CD1c-positive myeloid dendritic cell (primary cell): ENCODE data around the gene TUBB8B.
"Not testable (repeated sequence)": the region's sequence is repeated elsewhere in the genome, so short reads cannot be mapped to it uniquely, and the experiment has no call there.

Source experiments
- DNase-seq: peaks from one replicate; pipeline ENCODE4 v3.0.0-alpha.2; 2016; ENCODE audit errors: extremely low spot score

Gene TUBB8B

DNA sequence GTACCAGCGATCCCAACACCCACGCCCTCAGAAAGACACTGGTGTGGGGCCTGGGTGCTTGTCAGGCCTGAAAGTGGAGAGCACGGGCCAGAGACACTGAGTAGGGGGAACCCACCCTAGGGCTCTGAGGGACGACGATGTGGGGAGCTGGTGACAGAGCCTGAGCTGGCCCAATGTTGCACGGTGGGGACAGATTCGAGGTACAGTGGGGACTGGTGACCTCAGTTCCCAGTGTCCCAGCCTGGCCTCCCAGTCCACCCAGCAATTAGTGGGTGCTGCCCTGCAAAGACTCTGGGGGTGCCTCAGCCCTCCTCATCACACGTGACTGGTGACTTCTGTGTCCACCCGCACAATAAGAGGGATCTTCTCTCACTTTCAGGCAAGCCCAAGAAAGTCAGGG lies 36.6 kb downstream of the TUBB8B start:
- DNase-seq = not testable (repeated sequence)

DNA sequence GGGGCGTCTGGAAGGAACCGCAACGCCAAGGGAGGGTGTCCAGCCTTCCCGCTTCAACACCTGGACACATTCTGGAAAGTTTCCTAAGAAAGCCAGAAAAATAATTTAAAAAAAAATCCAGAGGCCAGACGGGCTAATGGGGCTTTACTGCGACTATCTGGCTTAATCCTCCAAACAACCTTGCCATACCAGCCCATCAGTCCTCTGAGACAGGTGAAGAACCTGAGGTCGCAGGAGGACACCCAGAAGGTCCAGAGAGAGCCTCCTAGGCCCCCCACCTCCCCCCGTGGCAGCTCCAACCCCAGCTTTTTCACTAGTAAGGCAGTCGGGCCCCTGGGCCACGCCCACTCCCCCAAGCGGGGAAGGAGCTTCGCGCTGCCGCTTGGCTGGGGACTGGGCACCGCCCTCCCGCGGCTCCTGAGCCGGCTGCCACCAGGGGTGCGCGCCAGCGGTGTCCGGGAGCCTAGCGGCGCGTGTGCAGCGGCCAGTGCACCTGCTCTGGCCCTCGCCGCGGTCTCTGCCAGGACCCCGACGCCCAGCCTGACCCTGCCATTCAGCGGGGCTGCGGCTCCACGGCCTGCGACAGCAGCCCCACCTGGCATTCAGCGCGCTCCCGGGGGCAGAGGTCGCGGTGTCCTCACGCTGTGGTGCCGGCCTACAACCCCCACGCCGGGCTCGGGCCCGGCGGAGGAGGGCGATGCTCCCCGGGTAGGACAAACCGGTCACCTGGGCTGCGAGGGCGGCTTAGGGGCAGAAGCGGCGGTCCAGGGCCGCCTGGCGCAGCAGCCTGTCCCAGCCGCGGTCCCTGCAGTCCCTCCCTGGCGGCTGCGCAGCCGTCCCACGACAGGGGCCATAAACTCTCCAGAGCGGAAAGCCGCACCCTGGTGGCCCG lies 37.8 kb downstream of the TUBB8B start:
- not testable (repeated sequence) for DNase-seq

DNA sequence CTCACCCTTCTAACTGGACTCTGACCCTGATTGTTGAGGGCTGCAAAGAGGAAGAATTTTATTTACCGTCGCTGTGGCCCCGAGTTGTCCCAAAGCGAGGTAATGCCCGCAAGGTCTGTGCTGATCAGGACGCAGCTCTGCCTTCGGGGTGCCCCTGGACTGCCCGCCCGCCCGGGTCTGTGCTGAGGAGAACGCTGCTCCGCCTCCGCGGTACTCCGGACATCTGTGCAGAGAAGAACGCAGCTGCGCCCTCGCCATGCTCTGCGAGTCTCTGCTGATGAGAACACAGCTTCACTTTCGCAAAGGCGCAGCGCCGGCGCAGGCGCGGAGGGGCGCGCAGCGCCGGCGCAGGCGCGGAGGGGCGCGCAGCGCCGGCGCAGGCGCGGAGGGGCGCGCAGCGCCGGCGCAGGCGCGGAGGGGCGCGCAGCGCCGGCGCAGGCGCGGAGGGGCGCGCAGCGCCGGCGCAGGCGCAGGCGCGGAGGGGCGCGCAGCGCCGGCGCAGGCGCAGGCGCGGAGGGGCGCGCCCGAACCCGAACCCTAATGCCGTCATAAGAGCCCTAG lies 38.7 kb downstream of the TUBB8B start:
- not testable (repeated sequence) for DNase-seq

DNA sequence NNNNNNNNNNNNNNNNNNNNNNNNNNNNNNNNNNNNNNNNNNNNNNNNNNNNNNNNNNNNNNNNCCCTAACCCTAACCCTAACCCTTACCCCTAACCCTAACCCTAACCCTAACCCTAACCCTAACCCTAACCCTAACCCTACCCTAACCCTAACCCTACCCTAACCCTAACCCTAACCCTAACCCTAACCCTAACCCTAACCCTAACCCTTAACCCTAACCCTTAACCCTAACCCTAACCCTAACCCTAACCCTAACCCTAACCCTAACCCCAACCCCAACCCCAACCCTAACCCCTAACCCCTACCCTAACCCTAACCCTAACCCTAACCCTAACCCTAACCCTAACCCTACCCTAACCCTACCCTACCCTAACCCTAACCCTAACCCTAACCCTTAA lies 39.5 kb downstream of the TUBB8B start:
- DNase-seq = not testable (repeated sequence)
